Caco-2 (cell line): ENCODE results near the gene OSGEPL1. TPM values are rescaled to one million over a fixed set of nuclear protein-coding genes. Genes with fewer than 3 reads are reported as not detected.

Experiments used
- Bru-seq: library from RNA; stranded (reverse); fragments of 400-500 nt; gene quantifications from one replicate; lab custom pipeline; 2021; lab: Mats Ljungman, UMichigan
- BruChase-seq, 2 experiments: library from RNA; stranded (reverse); fragments of 400-500 nt; gene quantifications; one replicate each; lab custom pipeline; 2021; lab: Mats Ljungman, UMichigan
- BruUV-seq: library from RNA; stranded (reverse); fragments of 400-500 nt; replicated peaks from 2 replicates; lab custom pipeline; 2021; lab: Mats Ljungman, UMichigan
- CTCF ChIA-PET: fragments of 300-600 bp; sonication (Branson Sonifier 250); formaldehyde crosslinking; loops from one replicate; lab custom pipeline; 2022; ENCODE audit warnings: antibody characterized with exemption; lab: Charles Lee
- POLR2A ChIA-PET: fragments of 300-600 bp; sonication (Branson Sonifier 250); formaldehyde crosslinking; loops from one replicate; lab custom pipeline; 2022; ENCODE audit warnings: antibody characterized with exemption; lab: Charles Lee
- DNase-seq, 2 experiments: peaks; one replicate each; pipeline versions ENCODE4 v3.0.0 to v3.0.0-alpha.2; 2020 to 2022
- H3K27me3 ChIP-seq: replicated peaks from 2 replicates; pipeline ENCODE4 v1.6.0; 2011; ENCODE audit warnings: low read length; ENCODE audit not compliant: control insufficient read depth, insufficient read depth
- H3K36me3 ChIP-seq: 2 replicates; pipeline ENCODE4 v1.5.1; 2011; ENCODE audit warnings: low read length; ENCODE audit not compliant: control insufficient read depth, insufficient read depth
- H3K4me1 ChIP-seq: fragments of 250-450 bp; sonication (Bioruptor Pico); 2 replicates; pipeline ENCODE4 v1.5.1; 2020; ENCODE audit warnings: mild to moderate bottlenecking
- H3K4me3 ChIP-seq: 2 replicates; pipeline ENCODE4 v1.5.1; 2011; ENCODE audit warnings: low read depth, mild to moderate bottlenecking, control low read depth, low read length
- H3K9me3 ChIP-seq: fragments of 250-450 bp; sonication (Bioruptor Pico); 2 replicates; pipeline ENCODE4 v1.5.1; 2020; ENCODE audit warnings: mild to moderate bottlenecking, moderate library complexity
- H3K27ac Mint-ChIP-seq: one replicate; pipeline ENCODE4 v1.8.0; 2022; ENCODE audit warnings: mixed read lengths; ENCODE audit not compliant: unreplicated experiment
- H3K27me3 Mint-ChIP-seq: one replicate; pipeline ENCODE4 v1.8.0; 2022; ENCODE audit warnings: mixed read lengths; ENCODE audit not compliant: insufficient read depth, unreplicated experiment
- H3K36me3 Mint-ChIP-seq: one replicate; pipeline ENCODE4 v1.8.0; 2022; ENCODE audit warnings: mild to moderate bottlenecking, mixed read lengths; ENCODE audit not compliant: insufficient read depth, unreplicated experiment
- H3K4me1 Mint-ChIP-seq: one replicate; pipeline ENCODE4 v1.8.0; 2022; ENCODE audit warnings: low read depth, mixed read lengths; ENCODE audit not compliant: unreplicated experiment
- H3K4me3 Mint-ChIP-seq: one replicate; pipeline ENCODE4 v1.8.0; 2022; ENCODE audit warnings: mild to moderate bottlenecking, moderate library complexity, mixed read lengths; ENCODE audit not compliant: unreplicated experiment
- H3K9me3 Mint-ChIP-seq: one replicate; pipeline ENCODE4 v1.8.0; 2022; ENCODE audit warnings: mixed read lengths; ENCODE audit not compliant: unreplicated experiment
- intact Hi-C: fragments of 100-400 bp; cut with micrococcal nuclease; formaldehyde crosslinking; loops from one replicate; pipeline ENCODE4 v1.10.0; 2022; ENCODE audit not compliant: unreplicated experiment
- long read RNA-seq: library from polyadenylated mRNA; stranded (forward); transcript quantifications from one replicate; pipeline ENCODE4 v2.0.0, GENCODE V29; 2022
- total RNA-seq: library from RNA; stranded (reverse); gene quantifications from 2 replicates; pipeline ENCODE4 v1.2.3, GENCODE V29; 2022
- TF ChIP-seq, protein P1 (sequence below), 2 experiments: fragments of 200-600 bp in 1 of 2; IDR thresholded peaks; 1 replicate in 1 of 2; 2 replicates in 1 of 2; pipeline versions ENCODE4 v1.5.1 to v1.8.0; 2011 to 2022; ENCODE audit warnings: antibody characterized with exemption in 1 of 2, control low read depth in 1 of 2, inconsistent platforms in 1 of 2, low read depth in 1 of 2, low read length in 1 of 2, mild to moderate bottlenecking in 1 of 2, moderate library complexity in 1 of 2; ENCODE audit not compliant: insufficient read depth in 1 of 2, severe bottlenecking in 1 of 2, unreplicated experiment in 1 of 2

The OSGEPL1 gene, protein sequence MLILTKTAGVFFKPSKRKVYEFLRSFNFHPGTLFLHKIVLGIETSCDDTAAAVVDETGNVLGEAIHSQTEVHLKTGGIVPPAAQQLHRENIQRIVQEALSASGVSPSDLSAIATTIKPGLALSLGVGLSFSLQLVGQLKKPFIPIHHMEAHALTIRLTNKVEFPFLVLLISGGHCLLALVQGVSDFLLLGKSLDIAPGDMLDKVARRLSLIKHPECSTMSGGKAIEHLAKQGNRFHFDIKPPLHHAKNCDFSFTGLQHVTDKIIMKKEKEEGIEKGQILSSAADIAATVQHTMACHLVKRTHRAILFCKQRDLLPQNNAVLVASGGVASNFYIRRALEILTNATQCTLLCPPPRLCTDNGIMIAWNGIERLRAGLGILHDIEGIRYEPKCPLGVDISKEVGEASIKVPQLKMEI
- 5.0 and 5.3 TPM in 2 replicates for total RNA-seq
- percentile 61 among the genes with signal in this experiment for Bru-seq, nascent RNA
- BruChase-seq, experiment 1, labeled RNA remaining after a 2-hour chase, result percentile 57 among the genes with signal in this experiment
- BruChase-seq, experiment 2, labeled RNA remaining after a 6-hour chase, result percentile 51 among the genes with signal in this experiment
- long read RNA-seq, partial matches to known transcripts, result 0 of 12 reads
- long read RNA-seq, other reads (novel, unspliced or antisense), result 12 of 12 reads

DNA sequence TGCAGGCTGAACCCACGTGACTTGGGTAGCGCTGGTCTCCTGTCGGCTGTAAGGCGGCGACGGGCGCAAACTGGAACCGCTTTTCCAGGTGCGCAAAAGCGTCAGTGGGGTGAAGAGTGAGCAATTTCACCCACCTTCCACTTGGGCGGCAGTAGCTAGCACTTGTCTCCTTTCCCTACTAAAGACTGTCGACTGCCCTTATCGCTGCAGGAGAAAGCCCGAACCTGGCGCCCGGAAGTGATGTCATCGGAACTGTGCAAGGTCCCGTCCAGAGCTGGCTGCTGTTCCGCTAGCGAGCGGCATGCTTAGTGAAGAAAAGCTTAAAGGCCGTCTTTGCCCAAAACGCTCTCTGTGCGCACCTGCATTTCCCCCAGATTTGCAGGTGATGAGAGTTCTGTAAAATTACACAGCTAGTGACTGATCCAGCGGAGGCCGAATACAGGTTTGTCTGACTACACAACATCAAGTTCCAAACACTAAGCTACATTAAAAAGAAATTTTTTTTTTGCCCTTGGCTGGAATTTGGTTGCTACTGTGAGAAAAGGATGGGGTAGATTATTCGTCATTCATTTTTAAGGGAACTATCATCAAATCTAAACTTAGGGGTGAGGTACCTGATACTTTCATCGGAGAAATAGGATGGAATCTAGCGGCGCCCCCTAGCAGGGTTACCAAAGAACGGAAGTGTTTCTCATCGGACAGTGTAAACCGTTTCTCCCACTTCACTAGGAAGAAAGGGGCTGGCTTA, at the start of gene OSGEPL1:
OSGEPL1 (minus strand) TSS at position 242 of the 748 bp plus-strand sequence. CDS start 1,152 bp downstream, outside the sequence.
- H3K4me1 ChIP-seq, result peaks cover 8% of the 10 kb centered on the region; the same call in 1 of the 2 replicates
- BruUV-seq, result TSS peak; percentile 81
- Mint-ChIP-seq H3K9me3 (no peaks in the 10 kb centered on the region), H3K4me1 (no peaks in the 10 kb centered on the region), H3K27me3 (no peaks in the 10 kb centered on the region), H3K4me3 (peak within 1 kb of the TSS; percentile 98), H3K27ac (peak within 1 kb of the TSS; percentile 87), H3K36me3 (peaks cover 18% of the 10 kb centered on the region)
- TF ChIP-seq, protein P1, sequence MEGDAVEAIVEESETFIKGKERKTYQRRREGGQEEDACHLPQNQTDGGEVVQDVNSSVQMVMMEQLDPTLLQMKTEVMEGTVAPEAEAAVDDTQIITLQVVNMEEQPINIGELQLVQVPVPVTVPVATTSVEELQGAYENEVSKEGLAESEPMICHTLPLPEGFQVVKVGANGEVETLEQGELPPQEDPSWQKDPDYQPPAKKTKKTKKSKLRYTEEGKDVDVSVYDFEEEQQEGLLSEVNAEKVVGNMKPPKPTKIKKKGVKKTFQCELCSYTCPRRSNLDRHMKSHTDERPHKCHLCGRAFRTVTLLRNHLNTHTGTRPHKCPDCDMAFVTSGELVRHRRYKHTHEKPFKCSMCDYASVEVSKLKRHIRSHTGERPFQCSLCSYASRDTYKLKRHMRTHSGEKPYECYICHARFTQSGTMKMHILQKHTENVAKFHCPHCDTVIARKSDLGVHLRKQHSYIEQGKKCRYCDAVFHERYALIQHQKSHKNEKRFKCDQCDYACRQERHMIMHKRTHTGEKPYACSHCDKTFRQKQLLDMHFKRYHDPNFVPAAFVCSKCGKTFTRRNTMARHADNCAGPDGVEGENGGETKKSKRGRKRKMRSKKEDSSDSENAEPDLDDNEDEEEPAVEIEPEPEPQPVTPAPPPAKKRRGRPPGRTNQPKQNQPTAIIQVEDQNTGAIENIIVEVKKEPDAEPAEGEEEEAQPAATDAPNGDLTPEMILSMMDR (IDR thresholded peaks at IDR 0.05; ENCODE audit: insufficient read depth in 1 of 2, low read depth in 1 of 2, low read length in 1 of 2, severe bottlenecking in 1 of 2, unreplicated experiment in 1 of 2), result peak; percentile 47 to 74
- no peaks in the 10 kb centered on the region for H3K36me3 ChIP-seq
- DNase-seq, result peak; percentile 95 to 97
- no peaks in the 10 kb centered on the region for H3K9me3 ChIP-seq
- intact Hi-C loops, result loop anchor here (1.0 to 10.0 kb wide), 6 partner anchors 11 to 318 kb away; partner anchors contain the start of genes ANKAR, ASNSD1, ORMDL1 and PMS1
- peak within 1 kb of the TSS; percentile 48 for H3K4me3 ChIP-seq
- CTCF ChIA-PET, result interaction anchor here (0.5 to 1.5 kb wide), 17 partner anchors 9 to 1072 kb away, joined by 3 to 14 read pairs (median 4); partner anchors contain the start of genes ANKAR, ASNSD1, ORMDL1 and PMS1
- H3K27me3 ChIP-seq, result no peaks in the 10 kb centered on the region
- POLR2A ChIA-PET, result interaction anchor here (0.6 to 1.2 kb wide), 5 partner anchors 17 to 182 kb away, joined by 3 to 16 read pairs (median 5); partner anchors contain the start of genes ORMDL1, PMS1 and SLC40A1

DNA sequence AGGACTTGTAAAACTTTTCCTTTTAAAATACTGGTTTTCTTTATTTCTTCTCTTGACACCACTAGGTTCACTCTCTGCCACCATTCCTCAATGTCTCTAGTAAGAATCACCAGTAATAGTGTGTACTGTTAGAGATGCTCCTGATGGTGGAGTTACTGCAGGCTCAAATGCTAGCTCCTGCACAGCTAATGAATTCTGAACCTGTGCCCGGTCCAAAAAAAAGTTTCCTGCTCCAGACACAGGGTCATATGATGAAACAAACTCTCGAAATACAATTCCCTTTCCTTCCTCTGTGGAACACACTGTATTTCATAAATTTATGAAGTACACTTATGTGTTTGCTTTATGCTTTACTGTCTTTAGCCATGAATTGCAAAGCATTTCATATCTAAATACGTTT, 40.8 kb upstream of the OSGEPL1 start:
- CTCF ChIA-PET, result no interaction called here

More for the DNA sequence above, 40.8 kb upstream of the OSGEPL1 start:
- Histone ChIP-seq H3K36me3 (peaks cover 3% of the 10 kb centered on the region; the same call in 1 of the 2 replicates), H3K4me3 (no peak overlapping the region), H3K4me1 (no peaks in the 10 kb centered on the region), H3K9me3 (no peaks in the 10 kb centered on the region), H3K27me3 (no peaks in the 10 kb centered on the region)
- Mint-ChIP-seq H3K4me1 (no peaks in the 10 kb centered on the region), H3K4me3 (no peak overlapping the region), H3K36me3 (peaks cover 8% of the 10 kb centered on the region), H3K27ac (no peak overlapping the region), H3K27me3 (no peaks in the 10 kb centered on the region), H3K9me3 (no peaks in the 10 kb centered on the region)
- POLR2A ChIA-PET, result no interaction called here
- intact Hi-C loops, result no loop called here
- TF ChIP-seq, protein P1 (IDR thresholded peaks at IDR 0.05; ENCODE audit: insufficient read depth in 1 of 2, low read depth in 1 of 2, low read length in 1 of 2, severe bottlenecking in 1 of 2, unreplicated experiment in 1 of 2), result no peak
- DNase-seq, result no peak
- no TSS peak for BruUV-seq
